Loucy (cell line): ENCODE measurements around the gene SLC15A1.

Experiments used
- H2AFZ ChIP-seq: fragments of 200-600 bp; sonication (generic); 2 replicates; pipeline ENCODE4 v1.6.0; 2016; ENCODE audit warnings: antibody characterized with exemption, mild to moderate bottlenecking, low read length, moderate library complexity
- H3F3A ChIP-seq: fragments of 200-600 bp; 2 replicates; pipeline ENCODE4 v1.6.0; 2016; ENCODE audit warnings: antibody characterized with exemption, low read depth, mild to moderate bottlenecking
- H3K27me3 ChIP-seq: fragments of 200-600 bp; sonication (generic); 2 replicates; pipeline ENCODE4 v1.6.1; 2014; ENCODE audit warnings: low read length, mild to moderate bottlenecking; ENCODE audit not compliant: insufficient read depth, poor library complexity, severe bottlenecking
- H3K36me3 ChIP-seq: fragments of 200-600 bp; sonication (generic); 2 replicates; pipeline ENCODE4 v1.6.1; 2016; ENCODE audit warnings: low read length; ENCODE audit not compliant: insufficient read depth
- H3K4me1 ChIP-seq: fragments of 200-600 bp; sonication (generic); 2 replicates; pipeline ENCODE4 v1.5.1; 2014; ENCODE audit warnings: low read length, mild to moderate bottlenecking; ENCODE audit not compliant: insufficient read depth, poor library complexity, severe bottlenecking
- H3K4me2 ChIP-seq: fragments of 200-600 bp; sonication (generic); 2 replicates; pipeline ENCODE4 v1.6.0; 2014; ENCODE audit warnings: antibody characterized with exemption, low read length, low read depth, mild to moderate bottlenecking; ENCODE audit not compliant: poor library complexity, severe bottlenecking
- H3K4me3 ChIP-seq: fragments of 200-600 bp; sonication (generic); 2 replicates; pipeline ENCODE4 v1.5.1; 2014; ENCODE audit warnings: low read length, mild to moderate bottlenecking, mixed read lengths; ENCODE audit not compliant: poor library complexity, severe bottlenecking
- H3K79me2 ChIP-seq: fragments of 200-600 bp; sonication (generic); 2 replicates; pipeline ENCODE4 v1.6.1; 2014; ENCODE audit warnings: low read length; ENCODE audit not compliant: insufficient read depth
- H3K9ac ChIP-seq: fragments of 200-600 bp; sonication (generic); 2 replicates; pipeline ENCODE4 v1.6.0; 2014; ENCODE audit warnings: mild to moderate bottlenecking, low read depth, low read length, moderate library complexity; ENCODE audit not compliant: poor library complexity, severe bottlenecking
- H3K9me2 ChIP-seq: fragments of 200-600 bp; sonication (generic); replicated peaks from 2 replicates; pipeline ENCODE4 v1.6.1; 2016; ENCODE audit warnings: low read depth, low read length, mixed read lengths
- H3K9me3 ChIP-seq: fragments of 200-600 bp; sonication (generic); 2 replicates; pipeline ENCODE4 v1.6.1; 2014; ENCODE audit warnings: mild to moderate bottlenecking, antibody characterized with exemption, low read length, low read depth; ENCODE audit not compliant: insufficient read depth
- H4K20me1 ChIP-seq: fragments of 200-600 bp; sonication (generic); 2 replicates; pipeline ENCODE4 v1.6.0; 2014; ENCODE audit warnings: antibody characterized with exemption, low read length, mild to moderate bottlenecking; ENCODE audit not compliant: insufficient read depth, poor library complexity, severe bottlenecking
- CTCF ChIP-seq: fragments of 200-600 bp; sonication (generic); conservative IDR thresholded peaks from 2 replicates; pipeline ENCODE4 v1.5.1; 2014; ENCODE audit warnings: mild to moderate bottlenecking, antibody characterized with exemption, low read length
- EZH2phosphoT487 ChIP-seq: fragments of 200-600 bp; IDR thresholded peaks from 2 replicates; pipeline ENCODE4 v1.6.1; 2018; ENCODE audit warnings: antibody characterized with exemption, mild to moderate bottlenecking, moderate library complexity, borderline replicate concordance

Gene SLC15A1

GRCh38 chr13:98751861-98752466 is 508 bp downstream of the SLC15A1 start:
- TF ChIP-seq CTCF (no peak), EZH2phosphoT487 (no peak)
- H3K79me2 ChIP-seq = no peaks in the 10 kb centered on the region
- H2AFZ ChIP-seq = no peak overlapping the region

GRCh38 chr13:98751367-98751782 is 1.1 kb downstream of the SLC15A1 start:
- no peaks in the 10 kb centered on the region for H3K27me3 ChIP-seq
- H3K9me2 ChIP-seq = no peaks in the 10 kb centered on the region
- H3K9me3 ChIP-seq = no peaks in the 10 kb centered on the region
- no peaks in the 10 kb centered on the region for H3K79me2 ChIP-seq
- H3K4me1 ChIP-seq = no peaks in the 10 kb centered on the region
- TF ChIP-seq CTCF (no peak), EZH2phosphoT487 (no peak)
- no peak overlapping the region for H2AFZ ChIP-seq
- H3K9ac ChIP-seq = no peak overlapping the region
- no peaks in the 10 kb centered on the region for H4K20me1 ChIP-seq
- no peaks in the 10 kb centered on the region for H3F3A ChIP-seq
- no peak overlapping the region for H3K4me3 ChIP-seq
- H3K36me3 ChIP-seq = no peaks in the 10 kb centered on the region
- no peak overlapping the region for H3K4me2 ChIP-seq

More at GRCh38 chr13:98751861-98752466, 508 bp downstream of the SLC15A1 start:
- Histone ChIP-seq H3K27me3 (no peaks in the 10 kb centered on the region), H3K9me3 (no peaks in the 10 kb centered on the region), H3F3A (no peaks in the 10 kb centered on the region), H3K9ac (no peak overlapping the region), H3K4me3 (no peak overlapping the region), H3K36me3 (no peaks in the 10 kb centered on the region), H3K4me1 (no peaks in the 10 kb centered on the region), H3K4me2 (no peak overlapping the region), H4K20me1 (no peaks in the 10 kb centered on the region), H3K9me2 (no peaks in the 10 kb centered on the region)

- no peaks in the 10 kb centered on the region for H3K9me3 ChIP-seq
- H3K9ac ChIP-seq = no peak overlapping the region
- TF ChIP-seq CTCF = no peak
- no peak for TF ChIP-seq EZH2phosphoT487
- no peaks in the 10 kb centered on the region for H4K20me1 ChIP-seq
- H3K36me3 ChIP-seq = no peaks in the 10 kb centered on the region
- H3K4me1 ChIP-seq = no peaks in the 10 kb centered on the region
- H3K27me3 ChIP-seq = no peaks in the 10 kb centered on the region
- no peak overlapping the region for H3K4me3 ChIP-seq
- no peaks in the 10 kb centered on the region for H3K9me2 ChIP-seq
- no peaks in the 10 kb centered on the region for H3K79me2 ChIP-seq
- H3K4me2 ChIP-seq = no peak overlapping the region
- no peaks in the 10 kb centered on the region for H3F3A ChIP-seq
- no peak overlapping the region for H2AFZ ChIP-seq
These were observed 3.0 kb downstream of the SLC15A1 start for GRCh38 chr13:98749501-98749900.
